ENCODE measurements around the gene EXT2.

Gene EXT2

DNA sequence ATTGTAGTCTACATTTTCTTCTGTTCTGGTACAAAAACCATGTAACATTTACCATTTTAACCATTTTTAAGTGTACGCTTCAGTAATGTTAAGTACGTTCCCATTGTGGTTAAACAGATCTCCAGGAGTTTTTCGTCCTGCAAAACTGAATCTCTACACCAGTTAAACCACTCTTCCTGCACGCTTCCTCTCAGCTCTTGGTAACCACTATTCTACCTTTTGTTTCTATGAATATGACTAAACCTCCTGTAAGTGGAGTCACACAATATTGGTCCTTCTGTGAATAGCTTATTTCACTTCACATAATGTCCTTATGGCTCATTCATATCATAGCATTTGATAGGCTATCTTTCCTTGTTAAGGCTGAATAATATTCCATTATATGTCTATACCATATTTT, 7.1 kb upstream of the EXT2 start:
- DNase-seq = no peak

- no peak for DNase-seq
Measured at GRCh38 chr11:44088871-44089270, 6.6 kb upstream of the EXT2 start.

DNA sequence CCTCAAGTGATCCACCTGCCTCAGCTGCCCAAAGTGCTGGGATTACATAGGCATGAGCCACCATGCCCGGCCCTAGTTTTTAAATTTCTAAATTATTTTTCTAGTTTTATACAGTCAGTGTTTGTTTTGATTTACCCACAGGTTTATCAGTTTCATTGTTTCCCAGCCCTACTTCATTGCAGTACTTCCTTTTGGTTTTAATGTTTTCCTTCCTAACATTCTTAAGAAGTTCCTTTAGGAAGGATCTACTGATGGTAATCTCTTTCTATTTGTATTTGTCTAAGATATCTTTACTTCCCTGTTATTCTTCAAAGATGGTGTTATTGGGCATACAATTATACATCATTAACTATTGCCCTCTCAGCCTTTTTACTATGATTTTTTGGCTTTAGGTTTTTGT, 4.9 kb upstream of the EXT2 start:
- DNase-seq = no peak

DNA sequence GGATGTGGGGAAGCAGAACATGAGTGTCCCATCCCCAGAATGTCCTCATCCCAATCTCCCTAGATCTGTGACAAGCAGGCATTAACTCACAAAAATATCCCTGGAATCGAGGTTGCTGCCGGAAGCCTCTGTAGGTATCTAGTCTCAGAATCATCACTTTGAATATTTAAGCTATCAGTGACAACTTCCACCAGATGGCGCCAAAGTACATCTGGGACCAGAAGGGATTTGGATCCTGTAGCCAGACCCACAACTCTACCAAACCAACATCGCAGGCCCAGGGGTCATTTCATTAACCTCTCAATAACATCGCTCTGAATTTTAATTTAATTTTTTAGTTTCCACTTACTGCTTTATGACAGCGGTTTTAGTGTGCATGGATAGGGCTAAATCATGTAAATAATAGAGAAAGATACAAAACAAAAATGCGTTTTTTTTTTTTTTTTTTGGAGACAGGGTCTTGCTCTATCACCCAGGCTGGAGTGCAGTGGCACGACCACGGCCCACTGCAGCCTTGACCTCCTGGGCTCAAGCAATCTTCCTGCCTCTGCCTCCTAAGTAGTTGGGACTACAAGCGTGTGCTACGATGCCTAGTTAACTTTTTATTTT, 1.1 kb upstream of the EXT2 start:
- DNase-seq = peak; percentile 93

DNA sequence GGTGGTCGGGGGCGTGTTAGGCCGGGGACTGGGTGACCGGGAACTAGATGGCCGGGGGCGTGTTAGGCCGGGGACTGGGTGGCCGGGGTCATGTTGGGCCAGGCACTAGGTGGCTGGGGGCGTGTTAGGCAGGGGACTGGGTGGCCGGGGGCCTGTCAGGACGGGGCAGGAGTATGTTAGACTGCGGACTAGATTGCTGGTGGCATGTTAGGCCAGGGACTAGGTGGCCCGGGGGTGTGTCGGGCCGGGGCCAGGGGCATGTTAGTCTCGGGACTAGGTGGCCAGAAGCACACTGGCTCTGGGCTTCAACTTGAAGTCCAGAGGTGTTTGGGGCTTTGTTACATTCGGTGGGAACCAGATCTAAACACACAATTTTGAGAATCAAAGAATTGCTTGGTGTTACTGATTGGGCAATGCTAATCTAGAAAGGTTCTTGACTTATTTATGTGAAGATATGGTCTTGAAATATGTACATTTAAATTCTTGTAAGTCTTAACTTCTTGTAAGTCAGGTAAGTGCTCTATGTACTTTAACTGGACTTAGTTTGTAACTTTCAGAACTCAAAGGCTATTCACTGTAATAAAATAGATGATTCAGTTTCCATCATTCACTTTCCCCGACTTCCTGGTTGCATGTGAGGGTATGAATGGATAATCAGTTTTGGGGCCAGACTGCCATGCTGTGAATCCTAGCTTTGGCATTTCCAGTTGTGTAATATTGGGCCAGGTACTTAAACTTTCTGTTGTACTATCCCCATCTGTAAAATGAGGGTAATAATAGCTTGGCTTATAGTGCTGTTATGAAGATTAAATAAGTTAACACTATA, 1.1 kb downstream of the EXT2 start:
- no peak for DNase-seq

DNA sequence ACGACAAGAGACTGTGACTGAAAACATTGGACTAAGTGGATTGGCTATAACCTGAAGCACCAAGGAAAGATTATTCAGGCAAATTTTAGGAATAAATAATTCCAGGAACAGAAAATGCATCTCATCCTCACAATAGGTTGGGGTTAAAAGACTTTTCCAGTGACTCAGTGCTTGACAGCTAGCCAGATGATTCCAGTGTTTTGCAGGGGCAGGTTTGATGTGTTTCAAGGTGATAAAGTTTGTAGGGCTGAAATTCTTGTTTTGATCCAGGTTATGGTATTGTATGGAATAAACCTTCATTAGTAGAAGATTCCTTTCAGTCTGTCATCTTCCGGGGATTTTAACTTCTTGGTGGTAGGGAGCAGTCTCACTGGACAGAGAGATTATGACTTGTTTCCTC, 2.3 kb downstream of the EXT2 start:
- DNase-seq = no peak

DNA sequence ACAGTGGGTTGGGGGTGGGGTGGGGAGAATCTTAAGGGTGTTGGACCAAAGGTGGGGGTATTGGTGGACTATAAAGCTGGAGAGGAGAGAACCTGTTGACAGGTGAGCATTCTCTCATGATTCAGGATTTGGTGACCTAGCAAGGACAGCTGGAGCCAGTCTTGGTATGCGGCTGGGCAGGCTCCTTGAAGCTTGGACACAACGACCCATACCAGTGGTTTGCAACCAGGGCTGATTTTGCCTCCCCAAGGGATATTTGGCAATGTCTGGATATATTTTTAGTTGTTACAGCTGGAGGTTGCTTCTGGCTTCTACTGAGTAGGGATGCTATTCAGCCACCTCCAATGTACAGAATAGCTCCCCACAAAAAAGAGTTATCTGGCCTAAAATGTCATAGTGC, 5.6 kb downstream of the EXT2 start:
- no peak for DNase-seq

- peak; percentile 84 for DNase-seq
Measured at GRCh38 chr11:44104481-44105294, 9.2 kb downstream of the EXT2 start.

- DNase-seq = no peak
Measured at GRCh38 chr11:44108260-44108659, 12.8 kb downstream of the EXT2 start.

DNA sequence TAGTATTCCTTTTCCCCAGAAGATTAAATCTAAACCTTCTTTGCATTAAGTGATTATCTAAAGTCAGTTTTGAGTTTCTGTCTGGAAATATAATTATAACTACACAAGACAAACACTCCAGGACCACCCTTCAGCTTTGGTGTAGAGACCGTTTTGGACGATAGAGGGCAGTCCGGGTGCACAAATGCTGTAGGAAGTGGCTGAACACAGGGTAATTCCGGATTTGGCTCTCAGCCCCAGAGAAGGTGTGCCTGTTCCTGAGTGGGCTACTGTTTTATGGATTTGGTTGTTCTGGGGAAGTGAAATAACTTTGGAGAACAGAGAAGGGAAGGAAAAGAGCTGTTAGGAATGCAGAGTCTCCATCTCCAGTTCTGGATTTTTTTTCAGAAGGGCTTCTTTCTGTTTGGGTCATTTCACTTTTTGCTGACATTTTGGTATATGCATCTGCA, 14.8 kb downstream of the EXT2 start:
- peak; percentile 61 for DNase-seq

GRCh38 chr11:44112091-44112821, 16.8 kb downstream of the EXT2 start:
- no peak for DNase-seq

DNA sequence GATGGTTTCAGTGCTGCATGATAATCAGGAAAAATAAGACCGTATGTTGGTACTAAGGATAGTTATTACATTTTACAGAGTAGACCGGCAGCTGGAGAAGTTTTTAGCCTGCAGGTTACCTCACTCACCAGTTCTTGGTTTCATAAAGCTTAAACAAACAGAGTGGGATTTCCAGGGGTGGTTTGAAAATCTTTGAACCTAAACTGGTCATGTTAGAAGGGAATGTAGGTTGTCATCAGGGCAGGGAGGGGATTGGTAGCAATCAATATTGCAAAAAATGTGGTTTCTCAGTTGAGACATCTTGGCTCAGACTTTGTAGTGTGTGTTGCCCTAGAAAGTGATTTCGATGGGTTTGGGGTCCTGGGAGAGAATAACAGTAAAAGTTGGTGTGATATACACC, 17.5 kb downstream of the EXT2 start:
- no peak for DNase-seq

- no peak for DNase-seq
Measured at GRCh38 chr11:44113572-44113971, 18.1 kb downstream of the EXT2 start.

- peak; percentile 90 for DNase-seq
Measured at GRCh38 chr11:44116234-44116830, 20.9 kb downstream of the EXT2 start.

DNA sequence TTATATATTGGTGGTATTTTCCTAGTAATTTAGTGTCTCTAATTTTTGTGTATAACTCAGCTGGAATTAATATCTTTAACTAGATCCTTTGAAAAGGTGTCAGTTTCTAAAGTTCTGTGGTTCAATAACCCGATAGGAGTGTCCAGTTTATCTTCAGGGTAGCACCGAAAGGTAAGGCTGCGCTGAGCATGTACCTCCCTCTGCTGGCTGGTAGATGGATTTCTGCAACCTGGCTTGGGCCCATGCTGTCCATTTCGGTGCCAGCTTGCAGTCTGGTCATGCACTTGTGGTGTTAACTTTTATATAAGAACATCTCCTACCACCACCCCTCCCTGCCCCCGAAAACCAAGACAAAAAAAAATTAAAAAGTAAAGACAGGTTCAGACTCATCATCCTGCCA, 24.7 kb downstream of the EXT2 start:
- no peak for DNase-seq

GRCh38 chr11:44125598-44125997, 30.1 kb downstream of the EXT2 start:
- no peak for DNase-seq

- no peak for DNase-seq
Measured at GRCh38 chr11:44126304-44126703, 30.8 kb downstream of the EXT2 start.

GRCh38 chr11:44127130-44127529, 31.7 kb downstream of the EXT2 start:
- no peak for DNase-seq

DNA sequence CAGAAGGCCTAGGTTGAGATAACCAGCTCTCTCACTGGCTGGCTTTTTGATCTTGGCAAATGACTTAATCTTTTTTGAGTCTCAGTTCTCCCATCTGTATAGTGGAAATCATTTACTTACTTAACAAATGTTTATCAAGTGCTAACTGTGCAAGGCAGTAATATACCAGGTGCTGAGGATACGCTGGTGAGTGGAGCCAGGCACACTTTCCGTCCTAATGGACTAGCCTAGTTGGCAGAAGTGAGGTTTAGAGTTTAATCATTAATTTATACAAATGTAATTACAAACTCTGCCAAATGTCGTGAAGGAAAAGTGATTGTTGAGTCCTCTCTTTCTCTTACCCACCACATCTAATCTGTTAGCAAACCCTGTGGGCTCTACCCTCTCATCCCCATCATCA, 33.3 kb downstream of the EXT2 start:
- no peak for DNase-seq

- DNase-seq = no peak
Measured at GRCh38 chr11:44130751-44131150, 35.3 kb downstream of the EXT2 start.

- peak; percentile 24 for DNase-seq
Measured at GRCh38 chr11:44133335-44133946, 38.0 kb downstream of the EXT2 start.

- DNase-seq = no peak
Measured at GRCh38 chr11:44134625-44135024, 39.1 kb downstream of the EXT2 start.

All from suppressor macrophage treated with lipopolysaccharide for 4 hours (primary cell).